ENCODE data around the gene PSMG1. TPM values are rescaled to one million over a fixed set of nuclear protein-coding genes. Genes with fewer than 3 reads are reported as not detected.
A peak's percentile ranks its signal among the peaks of the same experiment; 100 is the strongest.

PSMG1 gene
- total and polyA plus RNA-seq, 12 donors, result 14.8 to 29.4 (median 25.5) TPM

GRCh38 chr21:39181205-39181818, 1.9 kb downstream of the PSMG1 start:
- no peak for TF ChIP-seq CTCF (IDR thresholded peaks at IDR 0.05)
- Histone ChIP-seq H3K9me3 (no peaks in the 10 kb centered on the region), H3K27me3 (no peaks in the 10 kb centered on the region), H3K4me3 (no peak overlapping the region), H3K36me3 (peaks cover 0 to 40% (median 0%) of the 10 kb centered on the region in 9 donors), H3K4me1 (peaks cover 0 to 27% (median 23%) of the 10 kb centered on the region in 9 donors), H3K27ac (no peak overlapping the region)
- DNase-seq, result no peak
- intact Hi-C loops (cut with DNase I), result loop anchor here in 2 of 10 donors (10.0 kb wide), 1 partner anchor 203 kb away; a partner anchor contains a TSS
- ATAC-seq, result no peak
- 88 to 92% methylated on average over 4 of the region's 4 CpGs for WGBS, 2 donors

- no peak overlapping the region for H3K4me3 ChIP-seq
- intact Hi-C loops (cut with DNase I), result loop anchor here in 2 of 10 donors (10.0 kb wide), 1 partner anchor 204 kb away; a partner anchor contains a TSS
- H3K4me1 ChIP-seq, result peaks cover 0 to 29% (median 22%) of the 10 kb centered on the region in 9 donors
- WGBS, 2 donors, result 98% methylated on average over 2 of the region's 2 CpGs
- H3K9me3 ChIP-seq, result no peaks in the 10 kb centered on the region
- DNase-seq (no peak), ATAC-seq (no peak)
- peaks cover 0 to 48% (median 0%) of the 10 kb centered on the region in 9 donors for H3K36me3 ChIP-seq
- no peaks in the 10 kb centered on the region for H3K27me3 ChIP-seq
- no peak overlapping the region for H3K27ac ChIP-seq
- TF ChIP-seq CTCF (IDR thresholded peaks at IDR 0.05), result peak in 2 of 9 donors; percentile 12 to 27
Observed at GRCh38 chr21:39180429-39181019, 2.7 kb downstream of the PSMG1 start.

- no peak for DNase-seq
- TF ChIP-seq CTCF (IDR thresholded peaks at IDR 0.05), result no peak
- Histone ChIP-seq H3K27ac (no peak overlapping the region), H3K4me3 (no peak overlapping the region), H3K36me3 (peaks cover 0 to 54% (median 0%) of the 10 kb centered on the region in 9 donors), H3K27me3 (no peaks in the 10 kb centered on the region), H3K4me1 (peaks cover 0 to 20% (median 11%) of the 10 kb centered on the region in 9 donors), H3K9me3 (no peaks in the 10 kb centered on the region)
- intact Hi-C loops (cut with DNase I), result no loop called here
- WGBS, 2 donors, result 88 to 89% methylated on average over 7 of the region's 7 CpGs
- ATAC-seq, result no peak
Observed at GRCh38 chr21:39178421-39178820, 4.8 kb downstream of the PSMG1 start.

GRCh38 chr21:39176271-39176709, 7.0 kb downstream of the PSMG1 start:
- WGBS, 2 donors, result 35 to 38% methylated on average over 3 of the region's 3 CpGs
- Histone ChIP-seq H3K9me3 (no peaks in the 10 kb centered on the region), H3K27ac (no peak overlapping the region), H3K27me3 (no peaks in the 10 kb centered on the region), H3K36me3 (peaks cover 0 to 68% (median 0%) of the 10 kb centered on the region in 9 donors), H3K4me3 (no peak overlapping the region), H3K4me1 (peaks cover 0 to 7% (median 0%) of the 10 kb centered on the region in 9 donors)
- DNase-seq (no peak), ATAC-seq (peak in 1 of 8 donors; percentile 68)
- TF ChIP-seq CTCF (IDR thresholded peaks at IDR 0.05), result no peak
- intact Hi-C loops (cut with DNase I), result no loop called here
